ENCODE measurements around the gene SHISAL2A. TPM values are rescaled to one million over a fixed set of nuclear protein-coding genes. Genes with fewer than 3 reads are reported as not detected.

The SHISAL2A gene
- total and polyA plus RNA-seq, 2 of the 8 experiments (the other 6 are each of a cell fraction or from before 2014, with no cell fraction given): 0.74 to 2.1 TPM

GRCh38 chr1:52629667-52630066 lies 3.3 kb upstream of the SHISAL2A start:
- no peak overlapping the region for H2BK5ac ChIP-seq (ENCODE audit: low read depth, low read length)
- no peak overlapping the region for H3K4ac ChIP-seq (replicated peaks; ENCODE audit: insufficient read length, low read depth, low read length)
- ChIA-PET CTCF (ENCODE audit: partially characterized antibody) (interaction anchor here (1.0 to 1.6 kb wide), 2 partner anchors 24 to 76 kb away, joined by 3 read pairs; partner anchors contain the start of gene TUT4), POLR2A (ENCODE audit: partially characterized antibody) (no interaction called here)
- H3K4me3 ChIP-seq (ENCODE audit: extremely low read depth in 1 of 4, insufficient read depth in 2 of 4, low read depth in 3 of 4, low read length in 4 of 4): no peak overlapping the region
- H3K4me1 ChIP-seq (replicated peaks in 1 of 4; ENCODE audit: control insufficient read depth in 3 of 4, insufficient read depth in 4 of 4, low read length in 3 of 4): peaks cover 3 to 10% (median 6%) of the 10 kb centered on the region in 4 experiments; a peak in 6 of 7 replicates
- no peak overlapping the region for H4K91ac ChIP-seq (replicated peaks; ENCODE audit: insufficient read length, low read length)
- peaks cover 27 to 34% (median 33%) of the 10 kb centered on the region in 4 experiments for H3K27me3 ChIP-seq (replicated peaks in 1 of 4; ENCODE audit: control insufficient read depth in 3 of 4, extremely low read depth in 1 of 4, insufficient read depth in 3 of 4, low read length in 3 of 4)
- peaks cover 7% of the 10 kb centered on the region; the same call in 1 of the 2 replicates for H3K23me2 ChIP-seq (ENCODE audit: low read depth, low read length)
- H3K9ac ChIP-seq (replicated peaks in 1 of 4; ENCODE audit: extremely low read depth in 1 of 4, low read depth in 3 of 4, low read length in 3 of 4): no peak overlapping the region
- H3K18ac ChIP-seq (ENCODE audit: extremely low read depth, low read length): no peak overlapping the region
- FAIRE-seq: no peak
- H2BK20ac ChIP-seq (ENCODE audit: low read length): no peak overlapping the region
- H3K27ac ChIP-seq (ENCODE audit: low read depth, low read length): no peak overlapping the region
- WGBS, 2 experiments (ENCODE audit: extremely low coverage in 1 of 2, insufficient coverage in 1 of 2, insufficient read length in 1 of 2, insufficient replicate concordance in 2 of 2, low coverage in 1 of 2, low lambda C conversion rate in 2 of 2, missing lambda C conversion rate in 1 of 2): 85% methylated on average over 2 of the region's 2 CpGs; no CpG with 5 or more reads in 1 of the 2 experiments
- H3K36me3 ChIP-seq (ENCODE audit: control insufficient read depth in 2 of 4, insufficient read depth in 4 of 4, low read length in 3 of 4): no peaks in the 10 kb centered on the region
- no peak overlapping the region for H3K23ac ChIP-seq (ENCODE audit: insufficient read length)
- no peaks in the 10 kb centered on the region for H3K9me3 ChIP-seq (ENCODE audit: insufficient read depth in 2 of 2, low read depth in 1 of 2, low read length in 1 of 2)
- no peak overlapping the region for H3K56ac ChIP-seq (replicated peaks; ENCODE audit: insufficient read length, low read depth, low read length)
- no peak overlapping the region for H2AK5ac ChIP-seq (ENCODE audit: low read depth, low read length)
- H2BK120ac ChIP-seq (replicated peaks; ENCODE audit: low read depth, low read length): no peak overlapping the region
- no peaks in the 10 kb centered on the region for H4K20me1 ChIP-seq (replicated peaks in 1 of 2; ENCODE audit: control insufficient read depth in 1 of 2, insufficient read depth in 2 of 2, low read length in 2 of 2)
- H3K79me1 ChIP-seq (ENCODE audit: low read depth, low read length): no peaks in the 10 kb centered on the region
- H4K5ac ChIP-seq (ENCODE audit: insufficient read length, low read depth, low read length): no peak overlapping the region
- H4K8ac ChIP-seq (ENCODE audit: extremely low read depth, insufficient read depth, low read length): no peak overlapping the region
- H3K79me2 ChIP-seq (ENCODE audit: control insufficient read depth in 1 of 2, insufficient read depth in 2 of 2, low read length in 2 of 2): no peaks in the 10 kb centered on the region
- no peak overlapping the region for H2BK12ac ChIP-seq (ENCODE audit: low read depth, low read length)
- H2AFZ ChIP-seq (ENCODE audit: low read length): peak overlapping the region; percentile 6; the same call in 1 of the 2 replicates
- no peak overlapping the region for H3K4me2 ChIP-seq (ENCODE audit: insufficient read depth in 1 of 2, low read depth in 2 of 2, low read length in 2 of 2)
- TF ChIP-seq KDM1A (IDR thresholded peaks at IDR 0.05; ENCODE audit: borderline replicate concordance, low read length) (peak; percentile 91; the same call in 1 of the 2 replicates), SP2 (IDR thresholded peaks at IDR 0.05; ENCODE audit: low read length) (no peak)
- H3K14ac ChIP-seq (ENCODE audit: insufficient read length): no peak overlapping the region
- peak overlapping the region; percentile 46; the same call in 1 of the 2 replicates for H2BK15ac ChIP-seq (ENCODE audit: low read length)
- DNase-seq (ENCODE audit: low read depth in 1 of 2, low spot score in 2 of 2): no peak

All from H1 (cell line).